Adrenal gland (tissue), 5 donors: ENCODE data around the gene CYP27B1.

Source experiments
- CTCF ChIP-seq, 6 experiments: fragments of 450-650 bp in 4 of 6; fragments of 200-600 bp in 2 of 6; sonication (generic) in 1 of 6; IDR thresholded peaks; 1 replicate in 5 of 6; 2 replicates in 1 of 6; pipeline versions ENCODE4 v1.5.1 to v1.8.0; 2016 to 2021; ENCODE audit warnings: antibody characterized with exemption in 6 of 6, mild to moderate bottlenecking in 2 of 6, moderate library complexity in 1 of 6
- POLR2A ChIP-seq, 2 donors: fragments of 450-650 bp; IDR thresholded peaks; one replicate each; pipeline ENCODE4 v1.6.1; 2017; ENCODE audit warnings: antibody characterized with exemption in 2 of 2, mild to moderate bottlenecking in 2 of 2, moderate library complexity in 1 of 2
- donor health status: DM: no; HTN: no; CAD: no.

- TF ChIP-seq CTCF (IDR thresholded peaks at IDR 0.05): no peak
- TF ChIP-seq POLR2A (IDR thresholded peaks at IDR 0.05): no peak
These were observed 43.3 kb downstream of the CYP27B1 start for GRCh38 chr12:57723630-57723962.
